ENCODE results near the gene UCKL1. TPM values are rescaled to one million over a fixed set of nuclear protein-coding genes. Genes with fewer than 3 reads are reported as not detected.

The UCKL1 gene
- total and polyA plus RNA-seq, 2 donors from 2014 or later, result 39.3 to 39.8 TPM

DNA sequence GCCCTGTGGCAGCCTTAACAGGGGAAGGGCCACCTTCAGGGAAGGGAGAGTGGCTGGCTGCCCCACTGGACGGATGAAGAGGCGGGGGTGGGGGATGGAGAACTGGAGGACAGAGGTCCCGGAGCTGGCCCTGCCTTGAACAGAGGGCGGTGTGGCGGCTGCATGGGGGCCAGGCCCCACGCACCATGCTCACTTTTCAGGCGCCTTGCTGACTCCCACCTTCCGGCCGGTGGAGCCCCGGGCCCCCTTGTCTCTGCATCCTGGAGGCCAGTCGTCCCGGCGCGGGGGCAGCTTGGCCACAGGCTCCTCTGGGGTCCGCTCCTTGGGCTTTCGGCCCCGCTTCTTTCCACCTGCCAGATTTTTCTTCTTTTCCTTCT lies 3.5 kb upstream of the UCKL1 start:
- Histone ChIP-seq H3K27me3 (ENCODE audit: control insufficient read depth, insufficient read depth, low read length) (no peaks in the 10 kb centered on the region), H3K27ac (ENCODE audit: low read depth in 2 of 2, low read length in 2 of 2) (no peak overlapping the region), H3K9me3 (ENCODE audit: control insufficient read depth in 2 of 3, insufficient read depth in 1 of 3, low read length in 3 of 3) (no peaks in the 10 kb centered on the region), H3K9ac (ENCODE audit: low read length in 3 of 3) (no peak overlapping the region), H3K4me1 (ENCODE audit: control insufficient read depth in 2 of 3, insufficient read depth in 2 of 3, low read depth in 1 of 3, low read length in 3 of 3) (peaks cover 0 to 8% (median 0%) of the 10 kb centered on the region in 3 donors), H3K4me3 (ENCODE audit: low read length in 3 of 3) (no peak overlapping the region), H3K36me3 (ENCODE audit: control insufficient read depth in 2 of 3, insufficient read depth in 3 of 3, low read length in 3 of 3) (peaks cover 0 to 9% (median 7%) of the 10 kb centered on the region in 3 donors)
- peak in 1 of 5 donors; percentile 73 for DNase-seq
- FAIRE-seq, result no peak
- intact Hi-C loops (cut with DNase I), result no loop called here
- TF ChIP-seq, protein P1, sequence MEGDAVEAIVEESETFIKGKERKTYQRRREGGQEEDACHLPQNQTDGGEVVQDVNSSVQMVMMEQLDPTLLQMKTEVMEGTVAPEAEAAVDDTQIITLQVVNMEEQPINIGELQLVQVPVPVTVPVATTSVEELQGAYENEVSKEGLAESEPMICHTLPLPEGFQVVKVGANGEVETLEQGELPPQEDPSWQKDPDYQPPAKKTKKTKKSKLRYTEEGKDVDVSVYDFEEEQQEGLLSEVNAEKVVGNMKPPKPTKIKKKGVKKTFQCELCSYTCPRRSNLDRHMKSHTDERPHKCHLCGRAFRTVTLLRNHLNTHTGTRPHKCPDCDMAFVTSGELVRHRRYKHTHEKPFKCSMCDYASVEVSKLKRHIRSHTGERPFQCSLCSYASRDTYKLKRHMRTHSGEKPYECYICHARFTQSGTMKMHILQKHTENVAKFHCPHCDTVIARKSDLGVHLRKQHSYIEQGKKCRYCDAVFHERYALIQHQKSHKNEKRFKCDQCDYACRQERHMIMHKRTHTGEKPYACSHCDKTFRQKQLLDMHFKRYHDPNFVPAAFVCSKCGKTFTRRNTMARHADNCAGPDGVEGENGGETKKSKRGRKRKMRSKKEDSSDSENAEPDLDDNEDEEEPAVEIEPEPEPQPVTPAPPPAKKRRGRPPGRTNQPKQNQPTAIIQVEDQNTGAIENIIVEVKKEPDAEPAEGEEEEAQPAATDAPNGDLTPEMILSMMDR (IDR thresholded peaks at IDR 0.05; ENCODE audit: borderline replicate concordance, extremely low read depth, insufficient read depth), result no peak

DNA sequence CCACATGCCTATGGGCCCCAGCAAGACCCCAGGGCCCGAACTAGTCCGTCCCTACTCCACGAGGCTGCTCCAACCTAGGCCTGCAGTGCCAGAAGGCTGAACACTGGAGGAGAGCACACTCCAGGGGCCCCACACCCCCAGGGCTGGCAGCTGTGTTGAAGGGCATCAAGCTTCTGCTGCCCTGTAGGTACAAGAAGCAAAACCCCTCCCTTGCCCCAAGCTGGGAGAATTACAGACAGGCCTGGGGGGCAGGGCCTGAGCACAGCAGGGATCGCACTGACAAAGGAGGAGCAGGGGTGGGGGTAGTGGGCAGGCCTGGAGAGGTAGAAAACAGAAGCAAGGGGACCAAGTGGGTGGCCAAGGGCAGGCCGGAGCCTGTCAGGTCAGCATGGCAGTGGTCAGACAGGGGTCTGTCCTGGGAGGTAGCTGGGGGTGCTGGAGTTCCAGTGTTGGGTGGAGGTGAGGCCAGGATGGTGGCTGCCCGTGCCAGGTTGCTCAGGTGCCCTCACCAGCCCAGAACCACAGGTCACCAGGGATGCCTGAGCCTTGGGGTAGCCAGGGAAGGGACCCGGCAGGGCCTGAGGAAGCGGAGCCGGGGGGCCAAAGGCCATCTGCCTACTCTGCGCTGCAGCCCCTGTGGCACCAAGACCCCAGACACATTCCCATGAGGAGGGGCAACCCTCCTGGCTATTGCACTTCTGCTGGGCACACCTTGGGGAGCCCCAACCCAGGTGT lies 2.9 kb upstream of the UCKL1 start:
- no peak overlapping the region for H3K9ac ChIP-seq (ENCODE audit: low read length in 3 of 3)
- peaks cover 0 to 9% (median 3%) of the 10 kb centered on the region in 3 donors for H3K36me3 ChIP-seq (ENCODE audit: control insufficient read depth in 2 of 3, insufficient read depth in 3 of 3, low read length in 3 of 3)
- DNase-seq, result no peak
- no peak overlapping the region for H3K27ac ChIP-seq (ENCODE audit: low read depth in 2 of 2, low read length in 2 of 2)
- intact Hi-C loops (cut with DNase I), result no loop called here
- no peaks in the 10 kb centered on the region for H3K27me3 ChIP-seq (ENCODE audit: control insufficient read depth, insufficient read depth, low read length)
- FAIRE-seq, result no peak
- H3K4me3 ChIP-seq (ENCODE audit: low read length in 3 of 3), result no peak overlapping the region
- peaks cover 0 to 13% (median 0%) of the 10 kb centered on the region in 3 donors for H3K4me1 ChIP-seq (ENCODE audit: control insufficient read depth in 2 of 3, insufficient read depth in 2 of 3, low read depth in 1 of 3, low read length in 3 of 3)
- TF ChIP-seq, protein P1 (IDR thresholded peaks at IDR 0.05; ENCODE audit: borderline replicate concordance, extremely low read depth, insufficient read depth), result no peak
- H3K9me3 ChIP-seq (ENCODE audit: control insufficient read depth in 2 of 3, insufficient read depth in 1 of 3, low read length in 3 of 3), result no peaks in the 10 kb centered on the region

DNA sequence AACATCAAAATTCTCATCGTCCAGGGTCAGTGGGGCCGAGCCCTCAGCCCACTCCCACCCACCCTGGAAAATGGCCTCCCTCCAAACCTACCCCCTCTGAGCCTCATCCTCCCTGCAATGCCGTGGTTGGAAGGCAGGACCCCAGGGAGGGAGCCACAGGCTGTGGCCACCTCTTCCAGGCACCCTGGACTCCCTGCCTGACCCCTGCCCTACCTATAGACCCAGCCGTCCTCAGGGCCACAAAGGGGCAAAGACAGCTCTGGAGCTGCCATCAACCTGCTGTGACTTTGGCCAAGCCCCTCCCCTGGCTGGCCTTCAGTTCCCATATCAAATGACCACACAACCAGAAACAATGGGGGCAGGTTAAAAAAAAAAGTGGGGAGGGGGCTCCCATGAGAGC lies 2.3 kb upstream of the UCKL1 start:
- intact Hi-C loops (cut with DNase I), result no loop called here
- H3K4me1 ChIP-seq (ENCODE audit: control insufficient read depth in 2 of 3, insufficient read depth in 2 of 3, low read depth in 1 of 3, low read length in 3 of 3), result peaks cover 0 to 20% (median 0%) of the 10 kb centered on the region in 3 donors

More for the DNA sequence above, 2.3 kb upstream of the UCKL1 start:
- Histone ChIP-seq H3K9me3 (ENCODE audit: control insufficient read depth in 2 of 3, insufficient read depth in 1 of 3, low read length in 3 of 3) (no peaks in the 10 kb centered on the region), H3K27ac (ENCODE audit: low read depth in 2 of 2, low read length in 2 of 2) (no peak overlapping the region), H3K36me3 (ENCODE audit: control insufficient read depth in 2 of 3, insufficient read depth in 3 of 3, low read length in 3 of 3) (peaks cover 0 to 6% (median 0%) of the 10 kb centered on the region in 3 donors), H3K27me3 (ENCODE audit: control insufficient read depth, insufficient read depth, low read length) (no peaks in the 10 kb centered on the region), H3K4me3 (ENCODE audit: low read length in 3 of 3) (no peak overlapping the region), H3K9ac (ENCODE audit: low read length in 3 of 3) (no peak overlapping the region)
- no peak for DNase-seq
- FAIRE-seq, result no peak
- TF ChIP-seq, protein P1 (IDR thresholded peaks at IDR 0.05; ENCODE audit: borderline replicate concordance, extremely low read depth, insufficient read depth), result no peak

Measured in kidney (tissue), 14 donors.